ENCODE measurements around the gene XPA. TPM values are rescaled to one million over a fixed set of nuclear protein-coding genes. Genes with fewer than 3 reads are reported as not detected.
"Not testable (repeated sequence)": the region's sequence is repeated elsewhere in the genome, so short reads cannot be mapped to it uniquely, and the experiment has no call there.

XPA gene
- 1.5 and 3.5 TPM in 2 replicates for total RNA-seq (2014; rRNA removed; shearing (Covaris generic))

DNA sequence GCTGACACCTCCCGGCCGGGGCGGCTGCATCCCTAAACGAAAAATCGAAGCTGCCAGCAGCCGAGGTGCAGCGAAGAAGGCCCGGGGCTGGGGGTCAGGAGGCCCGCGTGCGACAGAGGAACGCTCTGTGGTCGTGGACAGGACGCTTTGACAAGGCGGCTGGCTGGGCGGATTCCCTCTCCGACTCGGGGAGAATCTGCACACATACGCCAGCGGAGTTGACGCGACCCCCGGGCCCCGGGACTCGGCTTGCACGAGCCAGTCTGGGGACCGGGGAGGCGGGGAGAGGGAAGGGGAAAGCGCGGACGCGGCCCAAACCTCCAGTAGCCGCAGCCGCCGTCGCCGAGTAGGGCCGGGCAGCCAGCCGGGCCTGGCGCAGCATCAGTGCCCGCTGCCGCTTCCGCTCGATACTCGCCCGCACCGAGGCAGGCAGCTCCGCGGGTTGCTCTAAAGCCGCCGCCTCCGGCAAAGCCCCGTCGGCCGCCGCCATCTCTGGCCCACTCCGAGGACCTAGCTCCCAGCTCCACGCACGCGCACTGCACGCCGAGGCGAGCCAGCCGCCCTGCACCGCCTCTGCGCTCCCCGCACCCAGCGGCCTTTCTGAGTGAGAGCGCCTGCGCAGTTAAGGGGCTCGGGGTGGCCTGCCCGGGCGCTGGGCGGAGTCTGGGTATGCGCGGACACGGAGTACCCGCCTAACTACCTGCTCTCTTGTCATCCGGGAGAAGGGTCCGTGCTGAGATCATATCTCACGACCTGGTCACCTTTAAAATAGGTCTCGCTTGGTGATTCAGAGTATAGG lies at the start of gene XPA:
TSS of gene XPA (minus strand) at position 538 of the 799 bp plus-strand sequence. CDS start at position 490, 48 bp downstream.
- peak; percentile 99 for DNase-seq
- Histone ChIP-seq H3K27me3 (ENCODE audit: control insufficient read depth, insufficient read depth, low read length) (no peaks in the 10 kb centered on the region; the same call in 1 of the 2 replicates), H3K36me3 (replicated peaks; ENCODE audit: control insufficient read depth, insufficient read depth, low read length) (no peaks in the 10 kb centered on the region), H3K4me3 (ENCODE audit: insufficient read depth, low read depth, low read length) (peak within 1 kb of the TSS; percentile 91)

DNA sequence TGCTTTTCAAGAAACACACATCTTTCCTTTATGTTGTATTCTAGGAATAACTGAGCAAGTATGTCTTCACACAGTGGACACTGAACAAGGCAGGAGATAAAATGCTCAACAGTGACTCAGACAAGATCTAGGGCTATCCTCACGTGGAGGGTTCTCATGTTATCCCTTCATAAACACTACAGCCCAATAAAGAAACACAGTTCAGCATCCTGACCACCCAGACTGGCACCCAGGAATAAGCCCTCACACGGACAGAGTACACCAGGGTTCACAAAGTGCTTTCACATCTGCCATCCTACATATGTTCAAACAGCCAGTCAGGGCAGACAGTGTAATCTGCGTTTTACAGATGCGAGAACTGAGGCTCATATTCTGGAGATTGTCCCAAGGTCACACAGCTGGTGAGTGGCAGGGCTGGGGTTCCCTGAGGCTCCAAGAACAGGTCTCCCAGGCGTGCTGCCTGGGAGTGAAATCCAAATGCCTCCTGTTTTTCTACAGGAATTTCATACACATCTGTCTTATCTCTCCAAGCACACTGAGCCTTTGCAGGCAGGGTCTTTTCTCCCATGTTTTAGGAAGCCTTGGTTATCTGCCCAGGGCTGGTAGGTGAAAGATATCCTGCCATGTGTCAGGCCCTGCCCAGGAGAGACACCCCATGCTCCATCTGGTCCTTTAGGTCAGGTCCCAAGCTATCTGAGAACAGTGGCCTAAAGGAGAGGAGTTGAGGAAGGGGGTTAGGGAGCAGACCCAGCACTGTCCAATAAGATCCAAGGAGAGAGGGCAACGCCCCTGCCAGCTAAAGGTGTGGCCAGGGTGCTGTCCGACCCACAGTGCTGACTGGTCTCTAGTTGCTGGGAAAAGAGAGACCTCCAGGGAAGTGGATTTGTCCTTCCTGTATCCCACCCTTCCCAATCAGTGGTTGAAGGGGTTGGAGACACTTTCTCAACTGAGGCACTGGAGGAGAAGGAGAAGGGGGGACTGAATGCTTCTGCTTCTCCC lies 47.9 kb upstream of the XPA start:
- no peaks in the 10 kb centered on the region for H3K36me3 ChIP-seq (replicated peaks; ENCODE audit: control insufficient read depth, insufficient read depth, low read length)
- H3K4me3 ChIP-seq (ENCODE audit: insufficient read depth, low read depth, low read length), result no peak overlapping the region
- H3K27me3 ChIP-seq (ENCODE audit: control insufficient read depth, insufficient read depth, low read length), result peaks cover 21% of the 10 kb centered on the region
- DNase-seq, result peak; percentile 70

DNA sequence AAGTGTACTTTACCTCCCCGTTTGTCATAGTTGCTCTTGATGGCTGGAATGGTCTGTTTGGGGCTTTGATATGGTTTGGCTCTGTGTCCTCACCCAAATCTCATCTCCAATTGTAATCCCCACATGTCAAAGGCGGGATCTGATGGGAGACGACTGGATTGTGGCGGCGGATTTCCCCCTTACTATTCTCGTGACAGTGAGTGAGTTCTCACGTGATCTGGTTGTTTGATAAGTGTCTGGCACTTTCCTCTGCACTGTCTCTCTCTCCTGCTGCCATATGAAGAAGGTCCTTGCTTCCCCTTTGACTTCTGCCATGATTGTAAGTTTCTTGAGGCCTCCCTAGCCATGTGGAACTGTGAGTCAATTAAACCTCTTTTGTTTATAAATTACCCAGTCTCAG lies 46.9 kb upstream of the XPA start:
- H3K27me3 ChIP-seq (ENCODE audit: control insufficient read depth, insufficient read depth, low read length), result peaks cover 24% of the 10 kb centered on the region
- not testable (repeated sequence) for H3K36me3 ChIP-seq (replicated peaks; ENCODE audit: control insufficient read depth, insufficient read depth, low read length); DNase-seq; H3K4me3 ChIP-seq (ENCODE audit: insufficient read depth, low read depth, low read length)

DNA sequence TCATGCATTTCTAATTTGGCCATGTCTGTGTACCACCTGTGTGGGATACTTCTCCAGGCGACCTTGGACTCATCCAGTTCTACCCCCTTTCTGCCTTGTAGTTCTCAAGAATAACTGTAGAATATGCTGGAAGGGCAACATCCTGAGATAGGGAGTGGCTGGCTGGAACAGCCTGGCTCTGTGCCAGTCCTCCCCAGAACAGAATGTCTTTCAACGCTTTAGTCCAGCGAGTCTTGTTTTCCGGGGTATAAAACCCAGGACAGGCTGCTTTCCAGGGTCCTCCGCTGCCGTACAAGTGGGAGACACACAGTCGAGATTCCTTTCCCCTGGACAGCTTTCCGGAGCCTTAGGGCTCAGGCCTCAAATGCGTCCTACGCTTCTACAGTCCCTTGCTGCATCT lies 45.4 kb upstream of the XPA start:
- Histone ChIP-seq H3K27me3 (ENCODE audit: control insufficient read depth, insufficient read depth, low read length) (peaks cover 24% of the 10 kb centered on the region), H3K36me3 (replicated peaks; ENCODE audit: control insufficient read depth, insufficient read depth, low read length) (no peaks in the 10 kb centered on the region), H3K4me3 (ENCODE audit: insufficient read depth, low read depth, low read length) (no peak overlapping the region)
- no peak for DNase-seq

DNA sequence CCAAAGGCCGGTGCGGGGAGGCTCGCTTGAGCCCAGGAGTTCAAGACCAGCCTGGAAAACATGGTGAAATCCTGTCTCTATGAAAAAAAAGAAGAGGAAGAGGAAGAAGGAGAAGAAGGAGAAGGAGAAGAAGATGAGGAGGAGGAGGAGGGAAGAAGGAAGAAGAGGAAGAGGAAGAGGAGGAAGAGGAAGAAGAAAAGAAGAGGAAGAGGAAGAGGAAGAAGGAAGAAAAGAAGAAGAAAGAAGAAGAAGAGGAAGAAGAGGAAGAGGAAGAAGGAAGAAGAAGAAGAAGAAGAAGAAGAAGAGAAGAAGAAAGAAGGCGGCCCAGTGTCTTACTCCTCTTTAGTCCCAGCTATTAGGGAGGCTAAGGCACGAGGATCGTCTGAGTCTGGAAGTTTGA lies 44.8 kb upstream of the XPA start:
- Histone ChIP-seq H3K27me3 (ENCODE audit: control insufficient read depth, insufficient read depth, low read length) (peaks cover 24% of the 10 kb centered on the region), H3K4me3 (ENCODE audit: insufficient read depth, low read depth, low read length) (no peak overlapping the region)
- no peak for DNase-seq

DNA sequence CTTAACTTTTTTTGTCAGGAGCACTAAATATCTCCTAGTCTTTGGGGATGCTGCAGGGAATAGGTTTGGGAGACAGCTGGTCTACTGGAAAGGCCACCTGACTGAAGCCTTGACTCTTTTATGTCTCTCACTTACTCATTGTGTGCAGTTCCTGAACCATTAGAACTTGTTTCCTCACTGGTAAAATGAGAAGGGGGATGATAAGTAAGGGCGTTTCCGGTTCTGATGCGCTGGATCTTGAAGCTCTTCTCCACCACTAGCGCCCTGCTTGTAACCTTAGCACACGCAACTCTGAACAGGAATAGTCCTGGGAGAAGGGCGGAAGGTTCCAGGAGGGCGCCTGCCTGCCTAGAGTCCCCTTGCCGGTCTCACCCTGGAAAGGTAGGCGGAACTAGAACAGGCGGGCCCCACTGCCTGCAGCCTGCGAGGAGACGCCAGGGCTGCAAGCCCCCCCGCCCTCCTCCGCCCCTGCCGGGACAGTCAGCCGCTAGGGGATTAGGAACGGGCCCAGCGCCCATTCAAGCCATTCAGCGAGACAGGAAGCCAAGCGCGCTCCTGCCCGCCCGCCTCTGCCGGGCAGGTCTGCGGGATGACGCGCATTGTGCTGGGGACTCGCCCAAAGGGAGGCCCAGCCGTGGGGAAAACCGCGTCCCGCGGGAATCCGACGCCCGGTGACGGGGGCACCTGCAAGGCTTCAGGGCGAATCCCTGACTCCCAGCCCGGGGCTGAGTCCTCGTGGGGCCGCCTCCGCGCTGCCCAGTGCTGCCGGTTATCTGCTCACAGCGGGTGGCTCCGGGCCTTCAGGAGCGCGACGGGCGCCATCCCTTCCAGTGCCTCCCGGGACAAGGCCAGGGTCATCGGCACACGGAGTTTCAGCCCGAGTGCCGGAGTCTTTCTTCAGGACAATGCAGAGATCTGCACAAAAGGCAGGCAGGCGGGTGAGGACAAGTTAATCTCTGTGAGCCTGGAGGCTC lies 44.0 kb upstream of the XPA start:
- H3K27me3 ChIP-seq (ENCODE audit: control insufficient read depth, insufficient read depth, low read length), result peaks cover 24% of the 10 kb centered on the region
- DNase-seq, result peak; percentile 94

More for the DNA sequence above, 44.8 kb upstream of the XPA start:
- H3K36me3 ChIP-seq (replicated peaks; ENCODE audit: control insufficient read depth, insufficient read depth, low read length), result no peaks in the 10 kb centered on the region

DNA sequence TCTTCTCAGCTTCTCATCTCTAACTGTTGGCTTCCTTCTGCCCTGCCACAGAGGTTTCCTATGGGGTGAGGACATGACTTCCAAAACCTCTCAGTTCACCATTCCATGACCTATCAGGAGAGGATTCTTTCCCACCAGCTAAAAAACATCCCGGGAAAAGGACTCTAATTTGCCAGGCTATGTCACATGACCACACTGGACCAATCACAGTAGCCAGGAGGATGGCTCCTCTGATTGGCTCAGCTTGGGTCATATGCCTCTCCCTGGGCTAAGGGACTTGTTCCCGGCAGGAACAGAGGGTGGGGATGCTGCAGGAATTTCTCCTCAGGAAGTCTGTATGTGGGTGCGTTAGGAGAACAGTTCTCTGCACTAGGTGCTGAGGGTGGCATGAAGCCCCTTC lies 40.3 kb upstream of the XPA start:
- peak; percentile 81 for DNase-seq

More for the DNA sequence above, 44.0 kb upstream of the XPA start:
- H3K36me3 ChIP-seq (replicated peaks; ENCODE audit: control insufficient read depth, insufficient read depth, low read length), result no peaks in the 10 kb centered on the region
- peak overlapping the region; percentile 55 for H3K4me3 ChIP-seq (ENCODE audit: insufficient read depth, low read depth, low read length)

DNA sequence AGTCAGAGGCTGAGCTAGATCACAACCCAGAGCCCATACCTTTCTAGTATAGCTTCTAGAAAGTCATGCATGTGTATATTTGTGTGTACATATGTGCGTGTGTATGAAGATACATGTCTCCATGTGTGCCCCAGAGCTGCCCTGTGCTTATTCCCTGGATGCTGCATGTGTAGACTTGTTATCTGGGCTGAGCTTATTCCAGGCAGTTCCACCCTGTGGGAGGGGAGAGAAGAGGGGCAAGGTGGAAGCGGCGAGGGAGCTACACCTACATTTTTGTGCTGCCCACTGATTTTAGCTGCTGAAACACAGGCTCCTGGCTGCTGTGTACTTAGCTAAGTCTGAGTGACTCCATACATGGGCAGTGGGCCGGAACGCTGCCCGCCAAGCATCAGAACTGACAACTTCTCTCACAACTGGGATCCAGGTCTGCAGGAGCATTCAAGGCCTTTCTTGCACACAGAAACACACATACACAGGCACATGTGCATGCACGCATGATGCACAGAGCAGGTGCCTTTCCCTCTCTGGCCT lies 38.0 kb upstream of the XPA start:
- no peak overlapping the region for H3K4me3 ChIP-seq (ENCODE audit: insufficient read depth, low read depth, low read length)
- peaks cover 5% of the 10 kb centered on the region for H3K27me3 ChIP-seq (ENCODE audit: control insufficient read depth, insufficient read depth, low read length)
- no peak for DNase-seq
- H3K36me3 ChIP-seq (replicated peaks; ENCODE audit: control insufficient read depth, insufficient read depth, low read length), result no peaks in the 10 kb centered on the region

More for the DNA sequence above, 40.3 kb upstream of the XPA start:
- H3K36me3 ChIP-seq (replicated peaks; ENCODE audit: control insufficient read depth, insufficient read depth, low read length), result no peaks in the 10 kb centered on the region
- H3K4me3 ChIP-seq (ENCODE audit: insufficient read depth, low read depth, low read length), result no peak overlapping the region
- H3K27me3 ChIP-seq (ENCODE audit: control insufficient read depth, insufficient read depth, low read length), result peaks cover 23% of the 10 kb centered on the region

DNA sequence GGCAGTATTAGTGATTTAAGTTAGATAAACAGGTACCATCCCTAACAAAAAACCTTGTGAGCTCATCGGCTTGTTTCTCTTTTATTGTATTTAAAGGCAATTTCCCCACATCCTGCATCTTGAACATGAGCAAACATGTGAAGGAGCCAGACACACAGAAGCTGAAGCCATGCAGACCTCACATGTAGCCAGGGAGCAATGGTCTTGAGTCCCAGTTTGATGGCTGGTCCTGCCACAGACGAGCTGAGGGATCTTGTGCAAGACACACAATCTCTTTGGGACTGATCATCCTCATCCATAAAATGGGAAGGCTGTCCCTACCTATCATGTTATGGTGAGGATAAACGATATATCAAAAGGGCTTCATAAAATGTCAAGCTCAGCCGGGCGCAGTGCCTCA lies 29.6 kb upstream of the XPA start:
- DNase-seq, result no peak
- H3K4me3 ChIP-seq (ENCODE audit: insufficient read depth, low read depth, low read length), result no peak overlapping the region
- H3K27me3 ChIP-seq (ENCODE audit: control insufficient read depth, insufficient read depth, low read length), result no peaks in the 10 kb centered on the region
- no peaks in the 10 kb centered on the region for H3K36me3 ChIP-seq (replicated peaks; ENCODE audit: control insufficient read depth, insufficient read depth, low read length)

DNA sequence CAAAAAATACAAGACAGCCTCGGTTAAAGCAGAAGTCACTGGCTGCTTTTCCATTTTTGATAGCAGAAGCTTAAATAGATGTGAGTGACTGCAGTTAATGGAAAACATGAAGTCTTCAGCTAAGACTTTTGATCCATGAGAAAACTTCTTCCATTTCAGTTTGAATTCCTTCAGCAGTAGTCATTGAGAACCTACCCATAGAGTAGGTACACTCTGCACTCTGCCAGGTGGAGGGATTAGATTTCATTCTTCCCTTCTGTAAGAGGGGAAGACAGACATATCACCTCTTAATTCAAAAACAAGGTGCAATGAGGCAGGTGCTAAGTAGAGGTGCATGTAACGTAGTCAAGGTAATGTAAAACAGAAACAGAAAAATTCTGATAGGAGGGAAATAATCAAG lies 26.7 kb upstream of the XPA start:
- DNase-seq, result no peak
- Histone ChIP-seq H3K27me3 (ENCODE audit: control insufficient read depth, insufficient read depth, low read length) (no peaks in the 10 kb centered on the region), H3K4me3 (ENCODE audit: insufficient read depth, low read depth, low read length) (no peak overlapping the region), H3K36me3 (replicated peaks; ENCODE audit: control insufficient read depth, insufficient read depth, low read length) (no peaks in the 10 kb centered on the region)

DNA sequence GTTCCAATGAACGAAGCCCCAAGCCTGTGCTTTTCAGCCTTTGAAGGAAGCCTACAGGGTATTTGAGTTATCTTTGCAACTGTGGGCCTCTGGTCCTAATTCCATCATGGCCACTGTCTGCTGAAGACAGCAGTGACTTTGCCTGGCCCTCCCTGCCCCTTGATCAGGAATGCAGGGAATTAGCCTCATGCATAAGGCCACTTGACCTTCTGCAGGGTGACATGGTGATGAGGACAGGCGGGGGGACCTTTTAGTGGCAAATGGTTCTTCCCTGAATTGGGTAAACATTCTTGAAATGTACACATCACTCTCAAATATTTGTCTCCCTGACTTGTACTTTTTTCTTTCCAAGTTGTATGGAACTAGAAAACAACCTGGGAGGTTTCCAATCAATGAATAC lies 25.2 kb upstream of the XPA start:
- H3K4me3 ChIP-seq (ENCODE audit: insufficient read depth, low read depth, low read length), result no peak overlapping the region
- DNase-seq, result no peak
- H3K36me3 ChIP-seq (replicated peaks; ENCODE audit: control insufficient read depth, insufficient read depth, low read length), result no peaks in the 10 kb centered on the region
- no peaks in the 10 kb centered on the region for H3K27me3 ChIP-seq (ENCODE audit: control insufficient read depth, insufficient read depth, low read length)

DNA sequence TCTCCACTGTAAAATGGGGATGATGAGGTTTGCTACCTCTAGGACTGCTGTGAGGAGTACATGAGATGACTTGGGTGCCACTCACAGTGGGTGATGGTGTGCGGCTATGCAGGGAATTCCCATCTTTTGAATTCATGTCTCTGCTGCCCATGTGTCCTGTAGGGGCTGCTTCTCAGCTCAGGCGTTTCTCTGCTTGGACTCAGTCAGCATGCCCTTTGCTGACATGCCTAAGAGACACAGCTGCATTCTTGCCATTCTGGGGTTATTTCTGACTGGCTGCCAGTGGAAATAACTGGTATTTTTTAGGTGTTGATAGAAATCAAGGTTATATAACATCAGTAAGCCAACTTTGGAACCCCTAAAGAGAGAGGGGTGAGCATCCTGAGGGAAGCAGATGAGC lies 24.3 kb upstream of the XPA start:
- Histone ChIP-seq H3K4me3 (ENCODE audit: insufficient read depth, low read depth, low read length) (no peak overlapping the region), H3K27me3 (ENCODE audit: control insufficient read depth, insufficient read depth, low read length) (no peaks in the 10 kb centered on the region), H3K36me3 (replicated peaks; ENCODE audit: control insufficient read depth, insufficient read depth, low read length) (no peaks in the 10 kb centered on the region)
- no peak for DNase-seq

DNA sequence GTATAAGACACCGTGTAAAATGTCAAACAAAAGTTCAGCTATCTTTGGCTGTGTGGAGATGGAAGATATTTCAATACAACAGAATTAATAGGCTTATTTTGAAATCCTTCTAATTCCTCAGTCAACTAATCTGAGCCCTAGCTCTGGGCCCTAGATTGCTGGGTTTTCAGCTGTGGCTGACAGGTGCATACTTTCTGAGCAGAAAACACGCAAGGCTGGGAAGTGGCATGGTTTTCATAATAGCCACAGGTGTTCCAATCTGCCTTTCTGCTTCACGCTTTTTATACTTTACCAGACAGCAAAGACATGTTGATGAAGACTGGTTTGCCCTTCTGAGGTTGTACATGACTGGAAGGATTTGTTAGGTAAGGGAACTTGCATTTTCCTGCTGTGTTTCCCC lies 20.7 kb upstream of the XPA start:
- H3K4me3 ChIP-seq (ENCODE audit: insufficient read depth, low read depth, low read length), result no peak overlapping the region
- H3K27me3 ChIP-seq (ENCODE audit: control insufficient read depth, insufficient read depth, low read length), result no peaks in the 10 kb centered on the region
- no peak for DNase-seq
- H3K36me3 ChIP-seq (replicated peaks; ENCODE audit: control insufficient read depth, insufficient read depth, low read length), result no peaks in the 10 kb centered on the region

DNA sequence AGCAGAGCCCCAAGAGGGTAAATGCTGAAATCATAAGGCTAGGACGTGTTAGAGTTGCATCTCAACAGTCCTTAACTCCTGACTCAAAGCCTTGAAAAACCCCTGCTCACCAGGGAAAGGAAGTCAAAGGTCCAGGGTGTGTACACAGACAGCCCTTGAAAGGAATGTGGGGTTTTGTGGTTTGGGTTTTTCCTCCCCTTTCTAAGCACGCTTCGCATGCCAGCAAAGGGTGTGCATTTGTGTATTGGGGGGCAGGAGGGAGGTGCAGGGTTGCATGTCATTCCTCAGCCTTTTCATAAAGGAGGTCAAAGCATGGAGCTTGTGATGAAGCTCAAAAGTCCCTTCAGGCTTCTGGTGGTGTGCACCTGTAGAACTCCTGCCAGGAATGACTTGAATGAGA lies 17.3 kb upstream of the XPA start:
- DNase-seq, result no peak
- Histone ChIP-seq H3K27me3 (ENCODE audit: control insufficient read depth, insufficient read depth, low read length) (no peaks in the 10 kb centered on the region), H3K4me3 (ENCODE audit: insufficient read depth, low read depth, low read length) (no peak overlapping the region), H3K36me3 (replicated peaks; ENCODE audit: control insufficient read depth, insufficient read depth, low read length) (no peaks in the 10 kb centered on the region)
